OCI-LY1 (cell line): ENCODE results near the gene ATF2.

ENCODE experiments used
- CTCF ChIP-seq: fragments of 200-600 bp; sonication (generic), shearing (Covaris generic); IDR thresholded peaks from 2 replicates; pipeline ENCODE4 v1.5.1; 2017; ENCODE audit warnings: mild to moderate bottlenecking, antibody characterized with exemption, low read length, moderate library complexity, mixed read lengths
- EZH2 ChIP-seq: fragments of 200-600 bp; sonication (generic), shearing (Covaris generic); IDR thresholded peaks from 2 replicates; pipeline ENCODE4 v1.8.0; 2017; ENCODE audit warnings: borderline replicate concordance, mixed run types, mild to moderate bottlenecking, antibody characterized with exemption, low read length, moderate library complexity, mixed read lengths

- TF ChIP-seq CTCF, result no peak
- TF ChIP-seq EZH2, result no peak
Measured at GRCh38 chr2:175205523-175205922, 37.5 kb upstream of the ATF2 start.
